ENCODE results near the gene AKAP9. TPM values are rescaled to one million over a fixed set of nuclear protein-coding genes. Genes with fewer than 3 reads are reported as not detected.
"Not testable (repeated sequence)": the region's sequence is repeated elsewhere in the genome, so short reads cannot be mapped to it uniquely, and the experiment has no call there.

Gene AKAP9
- total RNA-seq: 25.2 and 25.9 TPM in 2 replicates

DNA sequence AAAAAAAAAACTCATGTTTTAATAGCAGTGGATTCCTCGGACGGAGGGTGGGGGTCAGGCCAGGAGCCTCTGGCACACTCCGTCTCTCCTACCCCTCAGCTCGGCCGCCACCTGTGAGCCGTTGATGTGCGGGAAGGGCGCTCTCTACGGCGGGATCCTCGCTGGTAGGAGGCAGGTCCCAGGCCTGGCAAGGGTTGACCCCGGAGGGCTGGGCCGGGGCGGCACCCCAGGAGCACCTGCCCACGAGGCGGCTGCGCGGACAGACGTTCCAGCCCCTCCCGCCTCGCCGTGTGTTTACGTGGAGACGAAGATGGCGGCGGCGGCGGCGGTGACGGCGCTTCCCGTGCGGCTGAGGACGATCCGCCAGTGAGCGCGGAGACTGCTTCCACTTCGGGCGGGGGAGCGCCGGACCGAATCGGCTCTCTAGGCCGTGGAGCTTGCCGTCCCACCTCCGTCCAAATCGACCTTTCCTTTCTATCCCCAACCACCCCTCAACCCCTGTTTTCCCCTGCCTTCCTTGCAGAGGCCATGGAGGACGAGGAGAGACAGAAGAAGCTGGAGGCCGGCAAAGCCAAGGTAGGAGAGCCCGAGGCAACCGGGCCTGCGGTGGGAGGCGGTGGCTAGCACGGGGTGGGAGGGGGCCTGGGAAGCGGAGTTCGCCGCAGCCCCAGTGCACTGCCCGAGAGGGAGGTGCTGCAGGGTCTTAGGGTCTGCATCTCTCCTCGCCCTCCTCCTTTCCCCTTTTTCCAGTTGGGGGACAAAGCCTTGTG is at the start of gene AKAP9:
AKAP9 (plus strand) TSS at position 291 of the 770 bp plus-strand sequence; CDS start at position 529, 238 bp downstream.
- peak; percentile 39 to 92 for DNase-seq (ENCODE audit: low read depth in 2 of 2)

DNA sequence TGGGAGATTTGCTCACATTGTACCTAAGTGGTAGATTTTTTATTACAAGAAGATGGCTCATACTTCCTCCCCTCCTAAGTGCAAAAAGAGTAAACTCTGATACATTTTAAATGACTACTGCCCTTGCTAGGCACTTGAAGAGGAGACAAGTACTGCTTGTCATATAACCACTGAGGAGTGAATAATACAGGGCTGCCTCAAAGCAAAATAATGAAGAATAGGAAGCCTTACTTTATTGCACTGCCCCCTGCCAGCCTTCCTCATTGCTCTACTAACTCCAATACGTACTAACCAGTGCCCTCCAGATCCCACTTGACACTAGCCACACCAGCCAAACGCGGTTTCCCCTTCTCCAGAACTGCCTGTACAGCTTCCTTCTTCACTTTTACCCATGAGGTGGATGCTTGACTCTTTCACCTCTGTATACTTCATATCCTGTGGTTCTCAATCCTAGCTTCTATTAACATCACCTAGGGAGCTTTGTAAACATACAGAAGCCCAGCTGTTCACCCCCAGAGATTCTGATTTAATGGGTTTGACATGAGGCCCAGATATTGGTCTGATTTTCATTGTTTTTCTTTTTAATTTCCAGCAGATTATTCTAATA is 48.5 kb upstream of the AKAP9 start:
- DNase-seq (ENCODE audit: low read depth in 2 of 2): no peak

DNA sequence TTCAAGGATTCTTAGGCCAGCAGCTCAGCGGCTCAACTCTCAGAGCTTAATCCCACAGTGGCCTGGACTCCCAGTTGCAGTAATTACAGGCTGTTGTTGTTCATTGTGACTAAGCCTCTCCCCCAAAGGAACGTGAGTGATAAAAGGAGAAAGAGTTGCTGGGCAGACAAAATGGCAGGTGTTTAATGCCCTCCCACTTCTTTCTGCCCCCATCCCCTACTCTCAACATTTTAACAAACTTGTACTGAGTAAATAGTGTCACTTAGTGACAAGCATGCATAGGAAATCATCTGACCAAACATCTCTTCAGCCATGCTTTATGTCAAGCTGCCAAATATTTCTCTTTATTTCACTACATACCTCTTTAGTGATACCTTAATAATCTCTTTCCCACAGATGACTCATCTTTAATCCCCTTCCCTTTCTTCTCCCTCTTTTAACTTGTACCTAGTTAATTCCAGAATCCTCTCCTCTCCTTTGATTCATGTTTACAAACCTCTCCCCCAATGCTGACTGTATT is 47.8 kb upstream of the AKAP9 start:
- DNase-seq (ENCODE audit: low read depth in 2 of 2): no peak

DNA sequence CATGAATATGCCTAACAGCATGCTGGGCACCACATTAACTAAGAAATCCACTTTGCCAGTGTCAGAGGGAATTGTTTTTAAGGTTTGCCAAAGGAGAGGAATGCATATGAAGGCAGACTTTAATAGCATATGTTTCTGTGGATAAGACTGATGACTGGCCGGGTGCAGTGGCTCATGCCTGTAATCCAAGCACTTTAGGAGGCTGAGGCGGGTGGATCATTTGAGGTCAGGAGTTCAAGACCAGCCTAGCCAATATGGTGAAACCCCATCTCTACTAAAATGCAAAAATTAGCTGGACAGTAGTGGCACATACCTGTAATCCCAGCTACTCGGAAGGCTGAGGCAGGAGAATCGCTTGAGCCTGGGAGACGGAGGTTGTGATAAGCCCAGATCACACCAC is 47.0 kb upstream of the AKAP9 start:
- not testable (repeated sequence) for DNase-seq (ENCODE audit: low read depth in 2 of 2)

DNA sequence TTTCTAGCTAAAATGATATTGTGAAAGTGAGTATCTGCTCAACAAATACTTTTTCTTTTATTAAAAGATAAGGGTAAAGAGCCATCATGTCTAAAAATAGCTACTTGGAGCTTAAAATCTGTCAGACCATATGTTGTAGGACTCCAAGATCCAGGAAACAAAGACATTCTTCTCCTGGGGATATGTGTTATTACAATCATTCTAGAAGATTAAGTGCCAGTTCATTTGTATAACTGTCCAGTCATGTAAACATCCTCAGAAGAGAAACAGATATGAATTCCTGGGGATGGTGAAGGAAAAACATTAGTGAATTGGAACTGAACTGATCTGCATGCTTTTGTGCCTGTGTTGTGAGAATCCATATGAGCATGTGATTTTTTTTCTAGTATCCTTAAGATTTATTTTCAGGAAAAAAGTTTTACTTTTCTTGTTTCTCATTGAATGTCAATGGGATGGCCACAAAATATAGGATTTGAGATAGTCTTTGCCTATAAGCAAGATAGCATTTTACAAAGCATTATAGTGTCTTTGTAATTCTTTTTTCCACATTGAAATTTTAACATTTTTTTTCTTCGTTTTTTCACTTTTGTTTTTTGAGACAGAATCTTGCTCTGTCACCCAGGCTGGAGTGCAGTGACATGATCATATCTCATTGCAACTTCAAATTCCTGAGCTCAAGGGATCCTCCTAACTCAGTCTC is 45.7 kb upstream of the AKAP9 start:
- no peak for DNase-seq (ENCODE audit: low read depth in 2 of 2)

DNA sequence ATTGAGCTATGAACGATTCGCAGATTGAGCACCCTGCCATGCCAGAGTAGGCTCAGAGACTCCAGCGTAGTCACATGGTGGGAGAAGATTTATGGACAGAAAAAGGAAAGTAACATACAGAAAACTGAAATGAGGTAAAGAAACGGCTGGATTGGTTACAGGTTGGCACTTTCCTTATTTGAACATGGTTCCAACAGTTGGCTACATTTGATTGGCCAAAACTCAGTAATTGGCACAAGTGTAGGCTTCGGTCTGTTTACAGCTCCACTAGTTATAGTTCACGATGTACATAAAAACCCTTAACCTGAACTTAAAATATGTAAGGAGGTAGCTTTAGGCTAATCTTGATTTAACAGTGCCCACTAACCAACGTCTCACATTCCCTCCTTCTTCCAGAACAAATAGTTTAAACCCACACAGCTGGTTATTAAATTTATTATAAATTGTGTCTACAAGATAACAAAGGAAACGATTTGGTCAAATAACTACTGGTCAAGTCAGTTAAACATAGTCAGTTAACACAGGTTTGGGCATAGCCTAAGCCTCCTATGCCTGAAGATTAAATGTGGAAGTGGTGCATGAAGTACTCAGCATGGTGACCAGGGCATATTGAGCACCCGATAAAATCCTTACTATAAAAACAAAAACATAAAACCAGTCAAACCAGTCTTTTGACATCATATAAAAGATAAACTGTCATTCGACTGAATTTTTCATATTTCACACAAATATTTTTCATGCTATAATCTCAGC is 42.2 kb upstream of the AKAP9 start:
- no peak for DNase-seq (ENCODE audit: low read depth in 2 of 2)

DNA sequence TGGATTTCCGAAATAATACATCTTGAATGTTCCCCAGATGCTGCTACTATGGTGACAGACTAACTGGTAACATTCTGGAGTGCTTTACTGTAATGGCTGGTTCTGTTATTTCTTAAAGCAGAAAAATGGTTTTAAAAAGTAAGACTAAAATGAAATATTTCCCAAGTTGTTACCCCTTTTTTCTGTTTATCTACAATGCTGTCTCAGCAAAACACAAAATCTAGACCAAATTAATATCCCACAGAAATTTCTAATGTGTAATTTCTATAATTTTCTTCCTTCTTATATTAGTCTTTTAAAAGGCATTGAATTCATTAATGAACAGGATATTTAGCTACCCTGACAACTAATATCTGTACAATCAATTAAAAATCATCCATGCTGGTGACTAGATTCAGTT is 41.1 kb upstream of the AKAP9 start:
- DNase-seq (ENCODE audit: low read depth in 2 of 2): no peak

DNA sequence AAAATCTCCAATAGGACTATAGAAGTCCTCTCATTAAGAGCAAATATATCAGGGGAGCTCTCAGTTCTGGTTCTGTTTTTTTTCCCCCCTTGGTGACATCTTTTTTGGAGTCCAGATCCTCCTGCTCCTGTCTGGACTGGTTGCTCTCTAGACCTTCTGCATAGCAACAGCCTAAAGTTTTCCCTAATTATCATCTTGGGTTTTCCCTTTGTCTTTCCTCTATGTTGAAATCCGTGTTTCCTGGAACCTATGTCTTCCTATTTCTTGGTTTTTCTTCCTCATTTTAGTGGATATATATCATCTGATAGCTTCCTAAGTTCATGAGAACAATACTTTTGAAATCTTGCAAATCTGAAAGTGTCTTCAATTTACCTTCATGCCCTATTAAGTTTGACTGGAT is 30.5 kb upstream of the AKAP9 start:
- no peak for DNase-seq (ENCODE audit: low read depth in 2 of 2)

DNA sequence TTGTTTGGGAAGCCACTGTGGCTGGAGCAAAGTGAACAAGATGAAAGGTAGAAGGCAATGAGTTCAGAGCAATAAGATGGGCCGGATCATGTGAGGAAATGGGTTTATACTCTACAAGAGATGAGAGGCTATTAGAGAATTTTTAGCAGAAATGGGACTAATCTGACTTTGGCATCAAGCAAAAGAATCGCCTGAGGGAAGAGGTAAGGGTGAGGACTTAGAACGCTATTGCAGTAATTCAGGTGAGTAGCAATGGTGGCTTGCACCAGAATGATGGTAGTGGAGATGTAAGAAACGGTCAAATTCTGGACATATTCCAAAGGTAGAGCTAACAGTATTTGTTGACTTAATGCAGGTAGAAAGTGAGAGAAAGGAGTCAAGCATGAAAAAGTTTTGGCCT is 29.5 kb upstream of the AKAP9 start:
- DNase-seq (ENCODE audit: low read depth in 2 of 2): no peak

DNA sequence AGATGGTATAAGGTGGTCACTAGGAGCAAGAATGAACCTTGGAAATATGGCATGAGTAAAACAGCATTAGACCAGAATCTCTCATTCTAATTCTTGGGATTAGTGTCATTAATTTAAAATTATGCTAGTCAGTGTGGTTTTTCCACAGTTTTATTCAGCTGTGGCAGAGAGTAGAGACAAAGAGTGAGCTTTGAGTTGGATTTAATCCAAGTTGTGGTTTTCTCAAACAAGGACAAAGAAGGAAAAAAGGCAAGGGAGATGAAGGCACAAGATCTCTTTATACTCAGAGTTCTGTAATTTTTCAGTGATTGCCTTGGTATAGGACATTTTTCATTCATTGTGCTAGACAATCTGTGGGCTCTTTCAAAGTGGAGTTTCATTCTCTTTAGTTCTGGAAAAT is 28.2 kb upstream of the AKAP9 start:
- no peak for DNase-seq (ENCODE audit: low read depth in 2 of 2)

DNA sequence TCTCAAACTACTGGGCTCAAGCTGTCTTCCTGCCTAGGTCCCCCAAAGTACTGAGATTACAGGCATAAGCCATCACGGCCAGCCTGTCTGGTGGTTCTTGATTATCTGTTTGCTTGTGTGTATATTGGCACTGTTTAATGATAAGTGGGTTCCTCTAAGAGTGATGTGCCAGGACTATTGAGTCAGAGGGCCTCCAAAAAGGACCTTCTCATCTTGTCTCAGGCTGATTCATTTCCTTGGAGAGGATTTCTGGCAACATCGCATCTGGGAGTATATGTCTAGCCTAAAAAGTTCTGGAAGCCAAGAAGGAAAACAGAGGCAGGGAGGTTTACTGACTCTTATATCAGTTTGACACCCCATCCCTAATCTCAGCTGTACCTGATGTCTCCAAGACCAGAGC is 27.1 kb upstream of the AKAP9 start:
- DNase-seq (ENCODE audit: low read depth in 2 of 2): no peak

DNA sequence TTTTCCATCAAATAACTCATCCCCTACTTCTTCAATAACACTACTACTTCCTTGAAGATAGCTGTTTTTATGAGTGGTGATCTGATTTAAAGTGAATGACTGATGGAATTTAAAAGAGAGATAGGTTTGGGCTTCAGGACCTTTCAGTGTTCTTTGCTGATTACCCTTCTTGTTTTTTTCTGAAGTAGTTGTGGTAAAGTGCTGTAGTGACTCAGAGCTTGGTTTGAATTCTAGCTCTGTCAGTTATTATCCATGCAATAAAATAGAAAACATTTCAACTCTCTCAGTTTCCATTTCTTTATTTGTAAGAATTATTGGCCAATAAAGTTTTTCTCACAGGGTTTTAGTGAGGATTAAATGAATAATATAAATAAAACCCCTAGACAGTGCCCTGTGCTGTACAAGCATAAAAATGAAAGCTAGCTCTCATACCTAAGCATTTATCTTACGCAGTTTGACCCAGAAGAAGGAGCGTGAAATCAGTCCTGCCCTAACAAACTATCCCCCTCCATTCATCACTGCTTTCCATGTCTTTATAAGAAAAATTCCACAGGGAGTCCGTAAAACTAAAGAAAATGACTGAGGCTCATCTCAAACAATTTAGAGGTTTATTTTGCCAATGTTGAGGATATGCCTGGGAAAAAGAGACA is 25.1 kb upstream of the AKAP9 start:
- DNase-seq (ENCODE audit: low read depth in 2 of 2): no peak

DNA sequence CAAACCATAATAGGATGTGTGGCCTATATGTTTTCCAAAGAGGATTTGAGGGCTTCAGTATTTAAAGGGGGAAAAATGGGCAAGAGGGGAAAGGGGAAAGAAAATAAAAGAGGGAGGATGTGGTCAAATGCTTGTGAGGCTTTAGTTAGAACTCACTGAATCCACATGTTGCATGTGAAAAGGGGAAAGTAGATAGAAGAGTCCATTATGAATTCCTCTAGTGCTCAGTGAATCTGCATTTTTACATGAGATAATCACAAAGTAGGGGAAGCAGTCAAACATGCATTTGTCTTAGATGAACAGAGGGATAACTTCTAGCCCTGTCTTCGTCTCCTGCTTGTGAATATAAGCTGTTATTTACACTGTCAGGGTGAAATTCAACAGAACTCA is 24.6 kb upstream of the AKAP9 start:
- no peak for DNase-seq (ENCODE audit: low read depth in 2 of 2)

DNA sequence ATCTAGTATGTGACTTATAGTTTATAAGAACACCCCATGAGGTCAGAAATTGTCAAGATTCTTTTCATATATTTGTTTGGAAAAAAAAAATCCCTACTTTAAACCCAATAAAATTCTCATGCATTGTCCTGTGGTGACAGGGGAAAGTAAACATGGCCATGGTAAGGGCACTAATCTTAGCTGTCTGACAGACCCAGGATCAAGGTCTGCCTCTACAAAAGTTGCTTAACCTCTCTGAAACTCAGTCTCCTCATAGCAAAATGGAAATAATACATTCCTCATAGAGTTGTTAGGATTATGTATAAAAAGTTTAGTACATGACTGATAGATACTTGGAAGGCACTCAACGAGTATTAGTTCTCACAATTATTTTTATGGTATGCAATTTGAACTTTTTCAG is 22.3 kb upstream of the AKAP9 start:
- DNase-seq (ENCODE audit: low read depth in 2 of 2): no peak

DNA sequence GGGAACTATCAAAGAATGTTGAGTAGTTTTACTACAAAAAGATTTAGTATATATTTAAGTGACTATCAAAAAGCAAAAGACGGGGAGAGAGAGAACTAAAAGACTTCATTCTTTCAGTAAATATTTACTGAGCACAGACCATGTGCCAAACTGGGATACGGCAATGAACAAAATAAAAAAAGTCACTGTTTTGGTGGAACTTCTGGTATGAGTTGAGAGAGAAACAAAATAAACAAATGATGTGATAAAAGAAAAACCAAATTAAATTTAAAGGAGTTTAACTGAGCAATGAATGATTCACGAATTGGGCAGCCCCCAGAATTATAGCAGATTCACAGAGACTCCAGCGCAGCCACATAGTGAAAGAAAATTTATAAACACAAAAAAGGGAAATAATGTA is 17.8 kb upstream of the AKAP9 start:
- DNase-seq (ENCODE audit: low read depth in 2 of 2): no peak

DNA sequence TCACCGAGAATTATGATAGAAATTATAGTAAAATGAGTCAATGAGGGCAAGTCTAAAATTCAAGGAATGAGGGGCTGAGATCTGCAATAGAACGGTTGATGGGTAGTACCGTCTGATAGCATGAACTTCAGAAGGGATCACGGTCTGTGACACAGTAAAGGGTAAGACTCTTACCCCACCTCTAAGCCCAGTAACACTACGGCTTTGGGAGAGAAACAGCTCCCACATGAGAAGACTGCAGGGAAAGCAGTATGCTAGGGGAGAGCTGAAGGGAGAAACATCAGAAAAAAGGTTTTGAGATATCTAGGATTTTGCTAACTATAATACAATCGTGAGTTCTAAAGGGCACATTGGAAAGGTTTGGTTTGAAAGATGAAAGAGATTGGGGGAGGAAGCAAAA is 12.8 kb upstream of the AKAP9 start:
- DNase-seq (ENCODE audit: low read depth in 2 of 2): no peak

DNA sequence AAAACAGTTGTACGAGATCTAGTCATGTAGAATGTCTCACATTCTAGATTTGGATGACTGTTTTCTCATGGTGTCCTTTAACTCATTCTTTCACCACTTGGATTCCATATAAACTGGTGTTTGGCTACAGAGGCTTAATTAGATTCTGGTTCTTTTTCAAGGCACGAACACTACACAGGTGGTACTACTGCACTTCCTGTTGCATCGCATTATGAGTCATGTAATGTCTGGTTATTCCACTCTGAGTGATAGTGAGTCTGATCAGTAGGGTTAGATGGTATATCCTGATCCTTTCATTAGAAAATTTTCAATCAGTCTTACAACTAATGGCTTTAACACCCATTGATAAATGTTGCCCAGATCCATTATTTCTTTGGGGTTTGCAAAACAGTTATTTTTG is 11.2 kb upstream of the AKAP9 start:
- DNase-seq (ENCODE audit: low read depth in 2 of 2): peak in 1 of 2 donors; percentile 1

DNA sequence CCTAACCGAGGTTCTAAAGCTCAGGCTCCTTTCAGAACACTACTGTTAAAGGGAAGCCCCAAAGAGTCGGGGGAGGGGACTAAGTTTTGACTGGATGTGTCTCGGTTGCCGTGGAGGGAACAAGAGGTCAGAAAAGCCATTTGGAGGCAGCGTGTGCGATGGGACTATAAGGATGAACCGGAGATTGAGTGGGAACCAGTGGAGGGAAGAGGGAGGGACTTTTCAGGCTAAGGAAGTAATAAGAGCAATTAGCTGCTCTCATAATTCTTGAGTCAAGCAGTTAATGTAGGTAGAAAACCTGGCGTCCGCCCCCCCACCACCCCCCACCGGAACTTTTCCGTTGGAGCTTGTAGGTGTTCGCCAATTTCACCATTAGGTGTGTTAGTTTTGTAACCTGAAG is 491 bp upstream of the AKAP9 start:
- peak in 1 of 2 donors; percentile 24 for DNase-seq (ENCODE audit: low read depth in 2 of 2)

DNA sequence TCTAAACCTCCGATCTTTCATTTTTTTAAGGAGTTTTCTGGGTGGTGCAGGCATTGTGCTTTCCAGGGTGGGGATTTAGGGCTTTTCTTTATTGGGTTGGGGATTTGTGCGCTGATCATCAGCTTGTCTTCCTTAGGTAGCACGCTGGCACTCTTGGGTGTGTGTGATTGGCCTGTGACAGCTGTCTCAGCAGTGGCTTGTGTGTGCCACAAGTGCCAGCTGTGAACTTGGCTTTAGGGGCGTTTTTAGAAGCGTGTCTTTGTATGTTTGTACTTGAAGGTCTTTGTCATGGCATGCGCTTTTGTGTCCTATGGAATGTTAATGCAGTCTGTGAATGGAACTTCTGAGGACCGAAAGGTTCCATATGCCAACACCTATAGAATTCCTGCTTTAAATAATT is 788 bp downstream of the AKAP9 start:
- DNase-seq (ENCODE audit: low read depth in 2 of 2): peak in 1 of 2 donors; percentile 66

DNA sequence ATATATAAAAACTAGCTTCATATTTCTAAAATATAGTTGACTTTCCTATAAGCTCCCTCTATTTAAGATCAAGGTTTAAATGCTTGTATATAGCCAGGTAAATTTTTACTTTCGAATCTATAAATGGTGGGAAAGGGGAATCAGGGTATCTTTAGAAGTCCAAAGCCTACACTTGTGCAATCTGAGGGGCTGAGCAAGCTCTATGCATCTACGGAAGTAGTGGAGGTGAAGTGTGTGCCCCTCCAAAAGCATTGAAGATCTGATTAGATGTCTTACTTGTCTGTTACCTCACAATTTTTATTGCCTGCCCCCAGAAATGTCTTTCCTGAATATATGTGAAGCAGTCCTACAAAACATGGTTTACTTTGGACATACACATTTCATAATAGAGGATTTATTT is 1.6 kb downstream of the AKAP9 start:
- DNase-seq (ENCODE audit: low read depth in 2 of 2): no peak

DNA sequence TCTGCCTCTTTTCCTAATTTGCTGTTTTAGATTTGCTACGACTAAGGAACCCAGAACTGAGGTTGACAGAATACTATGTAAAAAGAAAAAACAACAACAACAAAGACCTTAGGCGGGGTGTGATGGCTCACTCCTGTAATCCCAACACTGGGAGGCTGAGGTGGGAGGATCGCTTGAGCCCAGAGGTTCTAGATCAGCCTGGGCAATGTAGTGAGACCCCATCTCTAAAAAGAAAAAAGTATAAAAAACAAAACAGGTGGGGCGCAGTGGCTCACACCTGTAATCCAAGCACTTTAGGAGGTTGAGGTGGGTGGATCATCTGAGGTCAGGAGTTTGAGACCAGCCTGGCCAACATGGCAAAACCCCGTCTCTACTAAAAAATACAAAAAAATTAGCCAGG is 4.3 kb downstream of the AKAP9 start:
- not testable (repeated sequence) for DNase-seq (ENCODE audit: low read depth in 2 of 2)

All from dermis microvascular lymphatic vessel endothelial cell (primary cell).